C4-2B (cell line): ENCODE data around the gene MAMSTR.

Source experiments
- CTCF ChIP-seq: fragments of 450-650 bp; conservative IDR thresholded peaks from 2 replicates; pipeline ENCODE4 v1.5.1; 2017; ENCODE audit warnings: mild to moderate bottlenecking
- ZFX ChIP-seq: fragments of 450-650 bp; IDR thresholded peaks from 2 replicates; pipeline ENCODE4 v1.6.1; 2017

- TF ChIP-seq CTCF (no peak), ZFX (no peak)
Observed at GRCh38 chr19:48713864-48714755, 5.4 kb downstream of the MAMSTR start.
